ENCODE measurements around the gene TMCO2.

TMCO2 gene

GRCh38 chr1:40224040-40224439 is 23.7 kb upstream of the TMCO2 start:
- no peak for ATAC-seq (ENCODE audit: insufficient read depth, low read depth)
- peaks cover 38% of the 10 kb centered on the region for H3K36me3 ChIP-seq (ENCODE audit: insufficient read depth, low read length)
- H3K4me2 ChIP-seq (ENCODE audit: insufficient read depth, low read length), result no peak overlapping the region
- no peaks in the 10 kb centered on the region for H3K79me2 ChIP-seq (ENCODE audit: insufficient read depth, low read length)
- no peaks in the 10 kb centered on the region for H4K20me1 ChIP-seq (ENCODE audit: insufficient read depth, low read length)
- no peak overlapping the region for H3K9ac ChIP-seq (ENCODE audit: low read depth, low read length)
- TF ChIP-seq EZH2 (IDR thresholded peaks at IDR 0.05; ENCODE audit: borderline replicate concordance, low read depth, low read length, severe bottlenecking) (no peak), CTCF (IDR thresholded peaks at IDR 0.05; ENCODE audit: borderline replicate concordance, extremely low read depth, low read length, poor library complexity, severe bottlenecking) (no peak)
- no peaks in the 10 kb centered on the region for H3K9me3 ChIP-seq (ENCODE audit: insufficient read depth, low read length, severe bottlenecking)
- no peaks in the 10 kb centered on the region for H3K4me1 ChIP-seq (ENCODE audit: insufficient read depth, low read length)
- no peak overlapping the region for H3K4me3 ChIP-seq (ENCODE audit: low read depth in 1 of 2, low read length in 2 of 2)
- no peak for DNase-seq
- no peaks in the 10 kb centered on the region for H3K27me3 ChIP-seq (ENCODE audit: insufficient read depth, low read length, poor library complexity)
- H3K27ac ChIP-seq (ENCODE audit: low read length), result no peak overlapping the region
- no peak overlapping the region for H2AFZ ChIP-seq (ENCODE audit: low read depth, low read length)

GRCh38 chr1:40226192-40226591 is 21.5 kb upstream of the TMCO2 start:
- no peak for DNase-seq

GRCh38 chr1:40232444-40232843 is 15.3 kb upstream of the TMCO2 start:
- DNase-seq, result peak; percentile 20

More at GRCh38 chr1:40226192-40226591, 21.5 kb upstream of the TMCO2 start:
- H3K9ac ChIP-seq (ENCODE audit: low read depth, low read length), result no peak overlapping the region
- H3K4me1 ChIP-seq (ENCODE audit: insufficient read depth, low read length), result no peaks in the 10 kb centered on the region
- no peak overlapping the region for H3K4me3 ChIP-seq (ENCODE audit: low read depth in 1 of 2, low read length in 2 of 2)
- TF ChIP-seq CTCF (IDR thresholded peaks at IDR 0.05; ENCODE audit: borderline replicate concordance, extremely low read depth, low read length, poor library complexity, severe bottlenecking) (no peak), EZH2 (IDR thresholded peaks at IDR 0.05; ENCODE audit: borderline replicate concordance, low read depth, low read length, severe bottlenecking) (no peak)
- no peaks in the 10 kb centered on the region for H3K9me3 ChIP-seq (ENCODE audit: insufficient read depth, low read length, severe bottlenecking)
- ATAC-seq (ENCODE audit: insufficient read depth, low read depth), result no peak
- no peak overlapping the region for H2AFZ ChIP-seq (ENCODE audit: low read depth, low read length)
- H3K36me3 ChIP-seq (ENCODE audit: insufficient read depth, low read length), result peaks cover 45% of the 10 kb centered on the region
- no peak overlapping the region for H3K27ac ChIP-seq (ENCODE audit: low read length)
- no peaks in the 10 kb centered on the region for H3K79me2 ChIP-seq (ENCODE audit: insufficient read depth, low read length)
- H3K27me3 ChIP-seq (ENCODE audit: insufficient read depth, low read length, poor library complexity), result no peaks in the 10 kb centered on the region
- H3K4me2 ChIP-seq (ENCODE audit: insufficient read depth, low read length), result no peak overlapping the region
- no peaks in the 10 kb centered on the region for H4K20me1 ChIP-seq (ENCODE audit: insufficient read depth, low read length)

More at GRCh38 chr1:40232444-40232843, 15.3 kb upstream of the TMCO2 start:
- no peak for TF ChIP-seq EZH2 (IDR thresholded peaks at IDR 0.05; ENCODE audit: borderline replicate concordance, low read depth, low read length, severe bottlenecking)
- no peak for TF ChIP-seq CTCF (IDR thresholded peaks at IDR 0.05; ENCODE audit: borderline replicate concordance, extremely low read depth, low read length, poor library complexity, severe bottlenecking)
- Histone ChIP-seq H3K79me2 (ENCODE audit: insufficient read depth, low read length) (no peaks in the 10 kb centered on the region), H3K27ac (ENCODE audit: low read length) (no peak overlapping the region), H2AFZ (ENCODE audit: low read depth, low read length) (no peak overlapping the region), H3K9ac (ENCODE audit: low read depth, low read length) (no peak overlapping the region), H3K4me3 (ENCODE audit: low read depth in 1 of 2, low read length in 2 of 2) (no peak overlapping the region), H3K36me3 (ENCODE audit: insufficient read depth, low read length) (peaks cover 81% of the 10 kb centered on the region), H4K20me1 (ENCODE audit: insufficient read depth, low read length) (no peaks in the 10 kb centered on the region), H3K27me3 (ENCODE audit: insufficient read depth, low read length, poor library complexity) (no peaks in the 10 kb centered on the region), H3K4me1 (ENCODE audit: insufficient read depth, low read length) (no peaks in the 10 kb centered on the region), H3K9me3 (ENCODE audit: insufficient read depth, low read length, severe bottlenecking) (no peaks in the 10 kb centered on the region), H3K4me2 (ENCODE audit: insufficient read depth, low read length) (no peak overlapping the region)
- ATAC-seq (ENCODE audit: insufficient read depth, low read depth), result no peak
